Panc1 (cell line): ENCODE results near the gene SPOCK1. TPM values are rescaled to one million over a fixed set of nuclear protein-coding genes. Genes with fewer than 3 reads are reported as not detected.

Experiments
- ATAC-seq: fragments of 200-7000 bp; cut with Tn5 transposase; 2 replicates; pipeline ENCODE4 v1.9.1; 2020; ENCODE audit warnings: mild to moderate bottlenecking, moderate library complexity
- BruUV-seq: library from RNA; stranded (reverse); fragments of 400-500 nt; replicated peaks from 2 replicates; lab custom pipeline; 2021; lab: Mats Ljungman, UMichigan
- CTCF ChIA-PET: fragments of 300-600 bp; sonication (Branson Sonifier 250); formaldehyde crosslinking; loops from one replicate; lab custom pipeline; 2022; ENCODE audit warnings: antibody characterized with exemption; lab: Charles Lee
- POLR2A ChIA-PET: fragments of 300-600 bp; sonication (Branson Sonifier 250); formaldehyde crosslinking; loops from one replicate; lab custom pipeline; 2022; ENCODE audit warnings: antibody characterized with exemption; lab: Charles Lee
- DNase-seq: peaks from one replicate; pipeline ENCODE4 v3.0.0-alpha.2; 2010; ENCODE audit warnings: low read depth, low spot score
- H3K27ac ChIP-seq: 2 replicates; pipeline ENCODE4 v1.5.1; 2011; ENCODE audit warnings: mild to moderate bottlenecking, low read length, inconsistent platforms
- H3K27me3 ChIP-seq: fragments of 200-500 bp; sonication (Bioruptor generic); 2 replicates; pipeline ENCODE4 v1.6.0; 2014; ENCODE audit warnings: low read length, inconsistent platforms; ENCODE audit not compliant: control insufficient read depth, insufficient read depth
- H3K36me3 ChIP-seq: fragments of 200-500 bp; sonication (Bioruptor generic); 2 replicates; pipeline ENCODE4 v1.5.1; 2014; ENCODE audit warnings: inconsistent platforms, mild to moderate bottlenecking, low read length, moderate library complexity; ENCODE audit not compliant: control insufficient read depth, insufficient read depth
- H3K4me1 ChIP-seq: 2 replicates; pipeline ENCODE4 v1.5.1; 2011; ENCODE audit warnings: inconsistent platforms, mild to moderate bottlenecking, low read length, moderate library complexity; ENCODE audit not compliant: control insufficient read depth, insufficient read depth
- H3K4me3 ChIP-seq, 2 experiments: 2 replicates each; pipeline ENCODE4 v1.5.1; 2011 to 2012; ENCODE audit warnings: low read depth in 2 of 2, low read length in 2 of 2, mild to moderate bottlenecking in 2 of 2, inconsistent platforms in 1 of 2, moderate library complexity in 1 of 2
- H3K9me3 ChIP-seq: fragments of 200-500 bp; sonication (Bioruptor generic); 2 replicates; pipeline ENCODE4 v1.5.1; 2014; ENCODE audit warnings: low read depth, mild to moderate bottlenecking, inconsistent platforms, low read length, moderate library complexity; ENCODE audit not compliant: control insufficient read depth, insufficient read depth
- POLR2AphosphoS5 ChIP-seq: IDR thresholded peaks from 2 replicates; pipeline ENCODE4 v1.6.1; 2012; ENCODE audit warnings: mild to moderate bottlenecking, low read depth, low read length, moderate library complexity
- SIN3A ChIP-seq: IDR thresholded peaks from 2 replicates; pipeline ENCODE4 v1.6.1; 2012; ENCODE audit warnings: low read depth, mild to moderate bottlenecking, low read length, moderate library complexity, borderline replicate concordance; ENCODE audit not compliant: insufficient read depth
- TCF7L2 ChIP-seq: IDR thresholded peaks from 2 replicates; pipeline ENCODE4 v1.6.1; 2011; ENCODE audit warnings: mild to moderate bottlenecking, low read depth, low read length, inconsistent platforms
- in situ Hi-C: cut with HindIII; loops from 2 replicates; pipeline ENCODE4 v1.10.0; 2016; ENCODE audit warnings: low sequenced_read_pairs, low pct_unique_long_range_greater_than_20kb
- intact Hi-C: fragments of 100-400 bp; cut with micrococcal nuclease; formaldehyde crosslinking; loops from one replicate; pipeline ENCODE4 v1.10.0; 2022; ENCODE audit not compliant: unreplicated experiment
- total RNA-seq: library from RNA; stranded (reverse); gene quantifications from one replicate; pipeline ENCODE4 v1.2.1, GENCODE V29; 2021; ENCODE audit not compliant: unreplicated experiment
- TF ChIP-seq, protein P1 (sequence below): fragments of 450-650 bp; IDR thresholded peaks from 2 replicates; pipeline ENCODE4 v1.5.1; 2017; ENCODE audit warnings: mild to moderate bottlenecking
- TF ChIP-seq, protein P2 (sequence below), 2 experiments: IDR thresholded peaks; 2 replicates each; pipeline ENCODE4 v1.6.1; 2011 to 2012; ENCODE audit warnings: low read depth in 2 of 2, control low read depth in 1 of 2, low read length in 1 of 2, mild to moderate bottlenecking in 1 of 2, moderate library complexity in 1 of 2; ENCODE audit not compliant: insufficient read depth in 1 of 2

The SPOCK1 gene
- total RNA-seq, 1 experiment from 2014 or later, result 15.6 TPM

DNA sequence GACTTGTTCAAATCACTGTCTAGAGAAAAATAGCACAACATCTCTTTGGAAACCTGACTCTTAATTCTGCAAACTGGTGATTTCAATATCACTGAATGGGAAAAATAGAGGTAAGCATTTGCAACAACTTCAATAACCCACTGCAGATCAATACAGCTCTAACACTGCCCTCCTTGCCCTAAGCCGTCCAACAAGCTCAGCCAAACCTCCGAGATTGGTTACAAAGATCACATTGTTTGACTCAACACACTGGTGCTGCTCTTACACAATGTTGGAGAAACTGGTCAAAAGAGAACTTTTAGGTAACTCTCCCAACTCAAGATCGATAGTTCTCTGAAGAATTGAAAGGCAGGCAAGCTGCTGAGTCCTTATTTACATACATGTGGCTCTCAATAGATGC lies 150.4 kb downstream of the SPOCK1 start:
- no peak for ATAC-seq
- in situ Hi-C loops, result no loop called here
- no peaks in the 10 kb centered on the region for H3K4me1 ChIP-seq
- BruUV-seq, result no TSS peak
- H3K36me3 ChIP-seq, result no peaks in the 10 kb centered on the region
- TF ChIP-seq, protein P1, sequence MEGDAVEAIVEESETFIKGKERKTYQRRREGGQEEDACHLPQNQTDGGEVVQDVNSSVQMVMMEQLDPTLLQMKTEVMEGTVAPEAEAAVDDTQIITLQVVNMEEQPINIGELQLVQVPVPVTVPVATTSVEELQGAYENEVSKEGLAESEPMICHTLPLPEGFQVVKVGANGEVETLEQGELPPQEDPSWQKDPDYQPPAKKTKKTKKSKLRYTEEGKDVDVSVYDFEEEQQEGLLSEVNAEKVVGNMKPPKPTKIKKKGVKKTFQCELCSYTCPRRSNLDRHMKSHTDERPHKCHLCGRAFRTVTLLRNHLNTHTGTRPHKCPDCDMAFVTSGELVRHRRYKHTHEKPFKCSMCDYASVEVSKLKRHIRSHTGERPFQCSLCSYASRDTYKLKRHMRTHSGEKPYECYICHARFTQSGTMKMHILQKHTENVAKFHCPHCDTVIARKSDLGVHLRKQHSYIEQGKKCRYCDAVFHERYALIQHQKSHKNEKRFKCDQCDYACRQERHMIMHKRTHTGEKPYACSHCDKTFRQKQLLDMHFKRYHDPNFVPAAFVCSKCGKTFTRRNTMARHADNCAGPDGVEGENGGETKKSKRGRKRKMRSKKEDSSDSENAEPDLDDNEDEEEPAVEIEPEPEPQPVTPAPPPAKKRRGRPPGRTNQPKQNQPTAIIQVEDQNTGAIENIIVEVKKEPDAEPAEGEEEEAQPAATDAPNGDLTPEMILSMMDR, result no peak
- TF ChIP-seq POLR2AphosphoS5 (no peak), TCF7L2 (no peak), SIN3A (no peak)
- TF ChIP-seq, protein P2, sequence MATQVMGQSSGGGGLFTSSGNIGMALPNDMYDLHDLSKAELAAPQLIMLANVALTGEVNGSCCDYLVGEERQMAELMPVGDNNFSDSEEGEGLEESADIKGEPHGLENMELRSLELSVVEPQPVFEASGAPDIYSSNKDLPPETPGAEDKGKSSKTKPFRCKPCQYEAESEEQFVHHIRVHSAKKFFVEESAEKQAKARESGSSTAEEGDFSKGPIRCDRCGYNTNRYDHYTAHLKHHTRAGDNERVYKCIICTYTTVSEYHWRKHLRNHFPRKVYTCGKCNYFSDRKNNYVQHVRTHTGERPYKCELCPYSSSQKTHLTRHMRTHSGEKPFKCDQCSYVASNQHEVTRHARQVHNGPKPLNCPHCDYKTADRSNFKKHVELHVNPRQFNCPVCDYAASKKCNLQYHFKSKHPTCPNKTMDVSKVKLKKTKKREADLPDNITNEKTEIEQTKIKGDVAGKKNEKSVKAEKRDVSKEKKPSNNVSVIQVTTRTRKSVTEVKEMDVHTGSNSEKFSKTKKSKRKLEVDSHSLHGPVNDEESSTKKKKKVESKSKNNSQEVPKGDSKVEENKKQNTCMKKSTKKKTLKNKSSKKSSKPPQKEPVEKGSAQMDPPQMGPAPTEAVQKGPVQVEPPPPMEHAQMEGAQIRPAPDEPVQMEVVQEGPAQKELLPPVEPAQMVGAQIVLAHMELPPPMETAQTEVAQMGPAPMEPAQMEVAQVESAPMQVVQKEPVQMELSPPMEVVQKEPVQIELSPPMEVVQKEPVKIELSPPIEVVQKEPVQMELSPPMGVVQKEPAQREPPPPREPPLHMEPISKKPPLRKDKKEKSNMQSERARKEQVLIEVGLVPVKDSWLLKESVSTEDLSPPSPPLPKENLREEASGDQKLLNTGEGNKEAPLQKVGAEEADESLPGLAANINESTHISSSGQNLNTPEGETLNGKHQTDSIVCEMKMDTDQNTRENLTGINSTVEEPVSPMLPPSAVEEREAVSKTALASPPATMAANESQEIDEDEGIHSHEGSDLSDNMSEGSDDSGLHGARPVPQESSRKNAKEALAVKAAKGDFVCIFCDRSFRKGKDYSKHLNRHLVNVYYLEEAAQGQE (IDR thresholded peaks at IDR 0.05; ENCODE audit: insufficient read depth in 1 of 2, low read depth in 2 of 2, low read length in 1 of 2), result no peak
- H3K4me3 ChIP-seq, result no peak overlapping the region
- no peaks in the 10 kb centered on the region for H3K9me3 ChIP-seq
- ChIA-PET POLR2A (interaction anchor here (0.5 kb wide), 1 partner anchor 405 kb away, joined by 9 read pairs; no protein-coding TSS in a partner anchor), CTCF (no interaction called here)
- intact Hi-C loops, result no loop called here
- peaks cover 4% of the 10 kb centered on the region; the same call in 1 of the 2 replicates for H3K27me3 ChIP-seq
- H3K27ac ChIP-seq, result no peak overlapping the region
- no peak for DNase-seq

DNA sequence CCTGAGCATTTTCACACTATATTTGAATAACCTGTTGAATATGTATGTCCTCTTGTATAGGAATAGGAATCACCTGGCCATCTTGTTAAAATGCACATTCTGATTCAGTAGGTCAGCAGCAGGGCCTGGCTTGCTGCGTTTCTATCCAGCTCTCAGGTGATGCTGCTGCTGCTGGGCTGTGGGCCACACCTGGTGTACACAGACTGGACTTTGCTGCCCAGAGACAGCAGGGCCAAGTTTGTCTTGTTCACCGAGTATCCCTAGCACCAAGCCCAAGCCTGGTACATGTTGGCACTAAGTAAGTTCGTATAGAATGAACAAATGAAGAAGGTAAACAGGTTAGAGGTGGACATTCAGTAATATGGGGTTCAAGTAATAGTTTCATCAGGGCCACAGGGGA lies 151.3 kb downstream of the SPOCK1 start:
- Histone ChIP-seq H3K27me3 (peaks cover 4% of the 10 kb centered on the region; the same call in 1 of the 2 replicates), H3K36me3 (no peaks in the 10 kb centered on the region), H3K27ac (no peak overlapping the region), H3K4me1 (no peaks in the 10 kb centered on the region), H3K9me3 (no peaks in the 10 kb centered on the region), H3K4me3 (no peak overlapping the region)
- DNase-seq (no peak), ATAC-seq (no peak)
- in situ Hi-C loops, result no loop called here
- BruUV-seq, result no TSS peak
- intact Hi-C loops, result no loop called here
- ChIA-PET POLR2A (no interaction called here), CTCF (no interaction called here)
- TF ChIP-seq, protein P2 (IDR thresholded peaks at IDR 0.05; ENCODE audit: insufficient read depth in 1 of 2, low read depth in 2 of 2, low read length in 1 of 2), result no peak
- TF ChIP-seq POLR2AphosphoS5 (no peak), SIN3A (no peak), TCF7L2 (no peak)
- TF ChIP-seq, protein P1, result no peak
